Measurements from ENCODE around the gene HTN3.

GRCh38 chr4:70057651-70058050 is 29.4 kb downstream of the HTN3 start:
- TF ChIP-seq, protein P1, sequence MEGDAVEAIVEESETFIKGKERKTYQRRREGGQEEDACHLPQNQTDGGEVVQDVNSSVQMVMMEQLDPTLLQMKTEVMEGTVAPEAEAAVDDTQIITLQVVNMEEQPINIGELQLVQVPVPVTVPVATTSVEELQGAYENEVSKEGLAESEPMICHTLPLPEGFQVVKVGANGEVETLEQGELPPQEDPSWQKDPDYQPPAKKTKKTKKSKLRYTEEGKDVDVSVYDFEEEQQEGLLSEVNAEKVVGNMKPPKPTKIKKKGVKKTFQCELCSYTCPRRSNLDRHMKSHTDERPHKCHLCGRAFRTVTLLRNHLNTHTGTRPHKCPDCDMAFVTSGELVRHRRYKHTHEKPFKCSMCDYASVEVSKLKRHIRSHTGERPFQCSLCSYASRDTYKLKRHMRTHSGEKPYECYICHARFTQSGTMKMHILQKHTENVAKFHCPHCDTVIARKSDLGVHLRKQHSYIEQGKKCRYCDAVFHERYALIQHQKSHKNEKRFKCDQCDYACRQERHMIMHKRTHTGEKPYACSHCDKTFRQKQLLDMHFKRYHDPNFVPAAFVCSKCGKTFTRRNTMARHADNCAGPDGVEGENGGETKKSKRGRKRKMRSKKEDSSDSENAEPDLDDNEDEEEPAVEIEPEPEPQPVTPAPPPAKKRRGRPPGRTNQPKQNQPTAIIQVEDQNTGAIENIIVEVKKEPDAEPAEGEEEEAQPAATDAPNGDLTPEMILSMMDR (IDR thresholded peaks at IDR 0.05): no peak
- no peak for TF ChIP-seq POLR2A (IDR thresholded peaks at IDR 0.05)
